ENCODE results near the gene FXYD6.
"Not testable (repeated sequence)": the region's sequence is repeated elsewhere in the genome, so short reads cannot be mapped to it uniquely, and the experiment has no call there.

Gene FXYD6

DNA sequence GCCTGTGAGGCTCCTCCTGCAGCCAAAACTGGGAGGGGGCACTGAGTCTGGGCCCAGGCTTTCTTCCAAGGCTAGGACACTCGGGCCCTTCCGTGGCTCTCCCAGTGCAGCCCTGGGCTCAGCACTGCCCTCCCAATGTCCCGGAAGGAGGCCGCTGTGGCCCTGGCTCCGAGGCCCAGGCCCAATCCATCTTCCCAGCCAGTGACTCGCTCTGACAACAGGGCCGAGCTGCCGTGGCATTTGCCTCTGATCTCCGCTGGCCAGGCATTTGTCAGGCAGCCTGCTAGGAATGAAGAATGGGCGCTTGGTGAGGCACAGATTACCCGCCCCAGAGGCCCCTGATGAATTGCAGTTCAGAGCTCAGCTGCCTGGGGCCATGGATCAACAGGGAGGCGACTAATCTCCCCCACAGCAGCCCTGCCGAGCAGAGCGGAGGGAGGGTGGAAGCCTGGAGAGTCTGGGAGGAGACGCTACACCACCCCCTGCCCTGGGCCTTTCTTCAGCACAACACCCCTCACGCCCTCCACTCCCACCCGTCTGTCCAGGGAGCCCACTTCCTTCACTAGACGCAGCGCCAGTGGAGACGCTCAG lies 60.2 kb downstream of the FXYD6 start:
- Mint-ChIP-seq H3K27me3 (ENCODE audit: low read depth) (no peaks in the 10 kb centered on the region), H3K4me3 (peak overlapping the region; percentile 47), H3K4me1 (ENCODE audit: low read depth) (peaks cover 45% of the 10 kb centered on the region), H3K27ac (peak overlapping the region; percentile 94), H3K9me3 (no peaks in the 10 kb centered on the region), H3K36me3 (ENCODE audit: low read depth) (no peaks in the 10 kb centered on the region)
- DNase-seq (ENCODE audit: low spot score) = no peak

DNA sequence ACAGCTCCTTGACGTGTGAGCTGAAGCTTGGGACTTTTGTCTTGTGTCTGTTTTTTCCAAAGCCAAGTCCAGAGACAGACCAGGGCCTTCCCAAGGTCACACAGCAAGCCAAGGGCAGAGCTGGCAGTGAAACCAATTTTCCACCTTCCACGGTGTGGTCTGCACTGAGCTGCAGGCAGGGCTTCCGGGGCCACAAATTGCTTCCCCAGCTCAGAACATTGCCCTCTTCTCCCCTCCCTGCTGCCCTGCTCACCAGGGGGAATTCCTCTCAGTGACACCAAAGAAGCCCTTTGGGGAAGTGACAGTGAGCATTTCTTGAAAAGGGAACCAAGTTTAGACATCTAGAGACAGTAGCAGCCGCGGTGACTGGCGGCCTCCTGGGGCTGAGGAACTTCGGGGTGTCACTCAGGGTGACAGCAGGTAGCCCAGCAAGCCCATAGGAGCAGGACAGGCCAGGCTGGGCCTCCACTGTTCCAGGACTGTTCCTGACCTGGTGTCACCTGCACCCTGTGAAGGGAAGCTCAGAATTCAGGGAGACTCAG lies 61.1 kb downstream of the FXYD6 start:
- Mint-ChIP-seq H3K9me3 (no peaks in the 10 kb centered on the region), H3K27me3 (ENCODE audit: low read depth) (no peaks in the 10 kb centered on the region), H3K27ac (peak overlapping the region; percentile 94), H3K4me1 (ENCODE audit: low read depth) (peaks cover 45% of the 10 kb centered on the region), H3K4me3 (peak overlapping the region; percentile 75), H3K36me3 (ENCODE audit: low read depth) (no peaks in the 10 kb centered on the region)
- DNase-seq (ENCODE audit: low spot score) = peak; percentile 76

DNA sequence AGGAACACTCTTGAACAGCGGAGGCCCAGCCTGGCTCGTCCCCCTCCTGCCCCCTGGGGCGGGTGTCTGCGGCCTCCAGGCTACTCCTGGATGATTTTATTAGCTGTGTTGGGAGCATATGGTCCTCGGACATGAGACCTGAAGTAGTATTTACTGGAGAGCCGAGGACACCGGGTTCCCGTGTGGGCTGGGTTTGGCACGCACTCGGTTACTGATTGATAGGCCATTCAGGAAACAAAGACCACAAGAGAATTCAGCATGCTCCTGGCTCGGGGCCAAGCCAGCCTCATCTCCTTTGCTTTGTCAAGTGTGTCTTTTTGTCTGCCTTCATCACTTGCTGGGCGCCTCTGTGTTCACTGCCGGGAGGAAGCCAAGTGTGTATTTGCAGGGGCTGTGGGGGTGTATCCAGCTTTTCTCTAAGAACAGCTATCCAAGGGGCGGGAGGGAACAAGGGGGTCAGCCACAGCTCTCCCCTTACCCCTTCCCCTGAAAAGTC lies 61.6 kb downstream of the FXYD6 start:
- Mint-ChIP-seq H3K9me3 (no peaks in the 10 kb centered on the region), H3K27me3 (ENCODE audit: low read depth) (peaks cover 1% of the 10 kb centered on the region), H3K4me1 (ENCODE audit: low read depth) (peaks cover 47% of the 10 kb centered on the region), H3K36me3 (ENCODE audit: low read depth) (no peaks in the 10 kb centered on the region), H3K27ac (peak overlapping the region; percentile 94), H3K4me3 (peak overlapping the region; percentile 75)
- peak; percentile 51 for DNase-seq (ENCODE audit: low spot score)

DNA sequence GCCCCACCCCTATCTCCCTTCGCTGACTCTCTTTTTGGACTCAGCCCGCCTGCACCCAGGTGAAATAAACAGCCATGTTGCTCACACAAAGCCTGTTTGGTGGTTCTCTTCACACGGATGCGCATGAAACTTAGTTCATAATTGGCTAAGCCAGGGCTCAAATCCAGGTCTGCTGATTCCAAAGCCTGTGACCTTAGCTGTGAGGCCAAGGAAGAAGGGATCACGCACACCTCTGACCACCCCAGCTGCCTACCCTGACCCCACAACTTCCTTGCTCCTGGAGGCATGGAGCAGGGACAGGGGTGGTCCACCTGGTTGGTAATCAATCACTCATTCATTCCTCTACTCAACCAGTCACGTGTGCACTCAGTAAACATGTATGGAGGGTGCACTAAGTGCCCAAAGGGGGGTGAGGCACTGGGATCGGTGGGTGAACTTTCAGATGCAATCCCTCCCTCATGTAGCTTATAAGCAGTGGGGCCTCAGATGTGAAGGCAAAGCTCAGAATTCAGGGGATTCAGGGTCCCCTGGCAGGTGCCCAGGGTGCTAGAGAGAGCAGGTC lies 62.2 kb downstream of the FXYD6 start:
- Mint-ChIP-seq H3K9me3 (no peaks in the 10 kb centered on the region), H3K27me3 (ENCODE audit: low read depth) (peaks cover 3% of the 10 kb centered on the region), H3K36me3 (ENCODE audit: low read depth) (no peaks in the 10 kb centered on the region), H3K27ac (peak overlapping the region; percentile 94), H3K4me1 (ENCODE audit: low read depth) (peaks cover 51% of the 10 kb centered on the region), H3K4me3 (peak overlapping the region; percentile 75)
- DNase-seq (ENCODE audit: low spot score) = no peak

DNA sequence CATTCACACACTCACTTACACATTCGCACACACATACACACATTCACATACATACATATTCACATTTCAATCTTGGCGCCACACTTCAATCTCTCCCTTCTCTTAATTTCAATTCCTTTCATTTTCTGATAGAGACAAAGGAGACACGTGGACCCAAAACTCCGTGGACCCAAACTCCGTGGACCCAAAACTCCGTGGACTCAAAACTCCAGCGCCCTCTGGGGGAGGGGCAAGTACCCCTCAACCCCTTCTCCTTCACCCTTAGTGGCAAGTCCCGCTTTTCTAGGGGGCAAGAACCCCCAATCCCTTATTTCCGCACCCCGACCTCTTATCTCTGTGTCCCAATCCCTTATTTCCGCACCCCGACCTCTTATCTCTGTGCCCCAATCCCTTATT lies 66.4 kb downstream of the FXYD6 start:
- Mint-ChIP-seq H3K27ac (peak overlapping the region; percentile 2), H3K4me3 (peak overlapping the region; percentile 11), H3K4me1 (ENCODE audit: low read depth) (peaks cover 26% of the 10 kb centered on the region)
- not testable (repeated sequence) for DNase-seq (ENCODE audit: low spot score); H3K27me3 Mint-ChIP-seq (ENCODE audit: low read depth); H3K36me3 Mint-ChIP-seq (ENCODE audit: low read depth); H3K9me3 Mint-ChIP-seq

DNA sequence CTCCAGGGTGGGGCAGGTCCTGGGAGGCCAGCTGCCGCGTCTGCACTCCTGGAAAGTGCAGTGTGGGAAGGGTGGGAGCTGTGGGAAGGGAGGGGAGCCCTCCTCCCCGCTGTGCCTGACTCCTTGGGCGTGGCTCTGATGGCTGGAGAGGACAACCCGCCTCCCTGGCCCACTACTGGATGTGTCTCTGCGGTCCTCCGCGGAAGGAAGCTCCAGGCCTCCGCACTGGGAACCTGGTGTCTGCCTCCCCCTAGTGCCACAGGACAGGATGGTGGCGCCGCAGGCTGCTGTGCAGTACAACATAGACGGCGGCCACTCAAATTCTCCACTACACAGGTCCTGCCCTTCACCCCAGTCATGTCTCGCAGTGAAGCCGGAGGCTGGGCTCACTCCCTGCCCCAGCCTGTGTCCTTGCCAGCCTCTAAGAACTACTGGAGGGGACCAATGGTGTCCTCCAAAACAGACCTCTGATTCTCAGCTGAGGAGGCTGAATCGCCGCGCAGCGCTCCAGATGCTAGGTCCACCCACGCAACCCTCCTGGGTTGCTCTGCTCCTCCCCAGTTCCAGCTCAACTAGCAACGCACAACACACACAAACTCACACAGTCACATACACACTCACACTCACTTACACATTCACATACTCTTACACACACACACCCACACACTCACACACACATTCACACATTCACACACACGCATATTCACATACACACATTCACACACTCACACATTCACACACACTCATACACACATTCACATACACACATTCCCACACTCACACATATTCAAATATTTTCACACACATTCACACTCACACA lies 67.0 kb downstream of the FXYD6 start:
- Mint-ChIP-seq H3K4me1 (ENCODE audit: low read depth) (peaks cover 21% of the 10 kb centered on the region), H3K9me3 (no peaks in the 10 kb centered on the region), H3K4me3 (peak overlapping the region; percentile 11), H3K27me3 (ENCODE audit: low read depth) (peaks cover 6% of the 10 kb centered on the region), H3K36me3 (ENCODE audit: low read depth) (no peaks in the 10 kb centered on the region), H3K27ac (peak overlapping the region; percentile 2)
- DNase-seq (ENCODE audit: low spot score) = peak; percentile 49

DNA sequence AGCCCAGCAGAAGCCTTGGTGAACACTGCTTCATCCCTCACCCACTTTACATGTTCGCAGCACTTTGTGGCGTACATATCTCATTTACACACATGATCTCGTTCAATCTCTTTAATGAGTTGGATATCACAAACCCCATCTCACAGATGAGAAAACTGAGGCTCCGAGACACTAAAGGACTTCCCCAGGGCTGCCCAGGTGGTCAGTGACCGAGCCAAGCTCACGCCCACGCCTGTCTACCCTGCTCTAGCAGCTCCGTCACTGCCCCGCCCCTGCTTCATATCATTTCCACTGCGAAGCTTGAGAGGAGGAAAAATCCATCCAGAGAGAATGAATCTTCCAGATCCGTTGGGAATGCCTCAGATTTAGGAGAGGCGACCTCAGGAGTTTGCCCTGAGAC lies 67.7 kb downstream of the FXYD6 start:
- Mint-ChIP-seq H3K9me3 (no peaks in the 10 kb centered on the region), H3K27ac (no peak overlapping the region), H3K36me3 (ENCODE audit: low read depth) (no peaks in the 10 kb centered on the region), H3K4me1 (ENCODE audit: low read depth) (peaks cover 15% of the 10 kb centered on the region), H3K27me3 (ENCODE audit: low read depth) (peaks cover 6% of the 10 kb centered on the region), H3K4me3 (no peak overlapping the region)
- DNase-seq (ENCODE audit: low spot score) = no peak

DNA sequence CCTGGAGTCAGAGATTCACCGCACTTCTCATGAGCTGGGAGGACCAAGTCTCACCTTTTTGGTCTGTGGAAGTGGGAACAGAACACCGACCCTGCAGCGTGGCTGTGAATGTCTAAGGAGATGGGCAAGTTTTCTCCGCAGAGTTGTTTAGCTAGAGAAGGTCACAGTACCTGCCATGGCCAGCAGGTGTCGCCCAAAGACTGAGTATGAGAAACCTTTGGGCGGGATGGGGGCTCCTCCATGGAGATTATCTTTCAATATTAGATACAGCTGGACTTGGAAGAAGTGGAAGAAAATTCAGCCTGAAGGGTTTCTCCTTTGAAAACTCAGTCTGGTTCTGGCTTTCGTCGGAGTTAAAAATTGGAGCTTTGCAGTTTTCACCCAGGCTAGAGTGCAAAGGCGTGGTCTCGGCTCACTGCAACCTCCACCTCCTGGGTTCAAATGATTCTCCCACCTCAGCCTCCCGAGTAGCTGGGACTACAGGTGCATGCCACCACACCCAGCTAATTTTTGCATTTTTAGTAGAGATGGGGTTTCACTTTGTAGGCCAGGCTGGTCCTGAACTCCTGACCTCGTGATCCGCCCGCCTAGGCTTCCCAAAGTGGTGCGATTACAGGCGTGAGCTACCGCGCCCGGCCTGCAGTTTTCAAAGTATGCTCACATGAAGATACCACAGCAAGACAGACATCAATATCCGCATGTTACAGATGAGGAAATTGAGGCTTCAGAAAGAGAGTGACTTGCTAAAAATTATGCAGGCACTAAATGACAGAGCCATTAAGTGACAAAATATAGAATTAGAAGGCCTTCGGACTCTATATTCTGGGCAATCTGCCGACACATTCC lies 68.8 kb downstream of the FXYD6 start:
- Mint-ChIP-seq H3K27ac (no peak overlapping the region), H3K36me3 (ENCODE audit: low read depth) (no peaks in the 10 kb centered on the region), H3K27me3 (ENCODE audit: low read depth) (peaks cover 9% of the 10 kb centered on the region), H3K9me3 (no peaks in the 10 kb centered on the region), H3K4me3 (no peak overlapping the region), H3K4me1 (ENCODE audit: low read depth) (peaks cover 11% of the 10 kb centered on the region)
- DNase-seq (ENCODE audit: low spot score) = peak; percentile 54

DNA sequence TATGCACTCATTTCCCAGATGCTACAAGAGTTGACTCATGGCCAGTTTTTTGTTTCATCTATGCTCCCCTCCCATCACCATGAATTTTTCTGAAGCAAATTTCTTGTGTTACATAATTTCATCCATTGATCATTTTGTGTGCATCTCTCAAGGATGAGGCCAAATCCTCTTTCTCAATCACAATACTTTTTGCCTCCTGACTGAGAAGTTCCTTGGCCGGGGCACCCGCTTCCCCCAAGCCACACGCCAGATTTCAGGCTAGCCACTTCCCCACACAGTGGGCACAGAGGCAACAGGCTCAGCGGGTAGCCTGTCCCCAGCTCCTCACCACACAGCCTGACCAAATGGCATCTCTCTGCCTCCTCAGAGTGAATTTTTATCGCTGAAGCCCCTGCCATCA lies 69.6 kb downstream of the FXYD6 start:
- Mint-ChIP-seq H3K27ac (no peak overlapping the region), H3K27me3 (ENCODE audit: low read depth) (peaks cover 9% of the 10 kb centered on the region), H3K36me3 (ENCODE audit: low read depth) (no peaks in the 10 kb centered on the region), H3K4me3 (no peak overlapping the region), H3K9me3 (no peaks in the 10 kb centered on the region), H3K4me1 (ENCODE audit: low read depth) (peaks cover 11% of the 10 kb centered on the region)
- DNase-seq (ENCODE audit: low spot score) = no peak

DNA sequence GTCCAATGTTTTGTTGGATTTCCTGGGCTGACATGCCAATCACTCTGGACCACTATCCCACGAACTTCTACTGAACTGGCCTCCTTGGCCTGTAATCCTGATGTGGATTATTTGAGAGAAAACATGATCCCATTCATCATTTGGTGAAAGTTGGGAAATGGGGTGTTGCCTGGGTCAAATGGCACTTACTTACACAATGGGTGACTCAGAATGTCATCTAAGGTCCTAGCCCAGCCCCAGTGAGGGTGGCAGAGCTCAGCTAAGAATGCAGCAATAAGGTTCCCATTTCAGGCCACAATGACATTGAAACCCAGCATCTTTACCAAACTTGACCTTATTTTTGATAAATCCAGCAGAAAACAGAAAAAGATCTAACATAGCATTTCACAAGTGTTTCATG lies 71.4 kb downstream of the FXYD6 start:
- no peaks in the 10 kb centered on the region for H3K36me3 Mint-ChIP-seq (ENCODE audit: low read depth)
- H3K27ac Mint-ChIP-seq = no peak overlapping the region
- DNase-seq (ENCODE audit: low spot score) = no peak
- peaks cover 11% of the 10 kb centered on the region for H3K4me1 Mint-ChIP-seq (ENCODE audit: low read depth)
- peaks cover 14% of the 10 kb centered on the region for H3K27me3 Mint-ChIP-seq (ENCODE audit: low read depth)
- H3K4me3 Mint-ChIP-seq = no peak overlapping the region
- no peaks in the 10 kb centered on the region for H3K9me3 Mint-ChIP-seq

DNA sequence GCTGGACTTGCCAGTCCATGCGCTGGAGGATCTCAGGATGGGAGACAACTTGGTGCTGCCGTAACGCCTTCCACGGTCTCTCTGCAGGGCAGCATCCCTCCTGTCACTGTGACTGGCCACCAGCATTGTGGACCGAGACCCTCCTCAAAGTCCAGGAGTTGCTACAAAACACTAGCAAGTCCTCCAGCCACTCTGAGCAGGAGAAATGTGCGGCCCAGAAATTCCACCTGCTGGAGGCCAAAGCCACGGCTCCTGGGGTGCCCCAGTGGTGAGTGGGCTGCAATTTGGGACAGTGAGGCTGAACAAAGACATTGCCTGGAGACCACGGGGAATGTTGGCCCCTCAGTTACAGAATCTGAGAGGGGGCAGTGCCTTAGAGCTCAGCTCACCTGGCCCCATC lies 72.6 kb downstream of the FXYD6 start:
- Mint-ChIP-seq H3K36me3 (ENCODE audit: low read depth) (no peaks in the 10 kb centered on the region), H3K9me3 (no peaks in the 10 kb centered on the region), H3K4me1 (ENCODE audit: low read depth) (peaks cover 4% of the 10 kb centered on the region), H3K4me3 (no peak overlapping the region), H3K27ac (no peak overlapping the region), H3K27me3 (ENCODE audit: low read depth) (peaks cover 22% of the 10 kb centered on the region)
- DNase-seq (ENCODE audit: low spot score) = no peak

DNA sequence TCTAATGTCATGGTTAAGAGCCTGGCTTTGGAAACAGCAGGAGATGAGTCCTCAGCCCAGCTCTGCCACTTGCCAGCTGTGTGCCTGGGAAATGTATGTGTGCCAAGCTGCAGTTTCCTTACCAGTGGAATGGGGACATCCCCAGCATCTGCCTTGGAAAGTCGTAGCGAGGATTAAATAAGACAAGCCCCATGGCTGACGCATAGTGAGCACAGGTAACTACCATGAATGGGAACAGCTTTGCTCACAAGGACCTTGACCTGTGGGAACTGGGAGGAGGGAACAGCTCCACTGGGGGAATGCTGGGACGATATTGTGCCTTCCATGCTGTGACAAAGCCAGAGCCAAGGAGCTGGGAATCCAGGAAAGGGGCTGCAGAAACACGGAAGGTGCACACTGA lies 76.8 kb downstream of the FXYD6 start:
- Mint-ChIP-seq H3K36me3 (ENCODE audit: low read depth) (no peaks in the 10 kb centered on the region), H3K27ac (no peak overlapping the region), H3K4me1 (ENCODE audit: low read depth) (no peaks in the 10 kb centered on the region), H3K27me3 (ENCODE audit: low read depth) (peaks cover 51% of the 10 kb centered on the region), H3K4me3 (no peak overlapping the region), H3K9me3 (no peaks in the 10 kb centered on the region)
- DNase-seq (ENCODE audit: low spot score) = no peak

DNA sequence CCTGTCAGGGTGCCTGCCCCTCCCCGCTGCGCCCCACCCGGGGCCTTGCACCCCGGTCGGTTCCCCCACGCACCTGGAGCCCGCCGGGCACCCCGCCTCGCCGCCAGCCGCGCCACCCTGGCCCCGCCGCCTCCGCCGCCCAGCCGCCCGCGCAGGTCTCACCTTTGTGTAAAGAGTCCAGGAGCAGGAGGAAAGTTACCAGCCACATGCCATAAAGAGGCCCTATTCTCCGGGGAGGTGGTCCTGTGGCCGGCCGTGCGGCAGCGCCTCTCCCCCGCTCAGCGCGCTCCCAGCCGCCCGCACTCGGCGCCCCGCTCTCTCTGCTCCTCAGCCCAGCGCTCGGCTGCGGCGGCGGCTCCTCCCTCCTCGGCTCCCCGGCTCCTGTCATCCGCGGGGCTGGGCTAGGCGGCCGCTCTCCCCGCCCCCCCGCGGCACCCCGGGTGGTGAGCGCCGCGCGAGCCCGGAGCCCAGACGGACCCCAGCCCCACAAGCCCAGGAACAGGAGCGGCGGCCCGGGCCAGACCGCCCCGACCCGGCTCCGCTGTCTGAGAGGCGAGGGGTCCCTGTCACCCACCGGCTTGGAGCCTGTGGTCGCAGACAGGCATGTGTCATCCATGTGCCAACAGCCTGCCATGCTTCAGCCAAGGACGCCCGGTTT lies 79.5 kb downstream of the FXYD6 start, which contains the start of gene DSCAML1:
Gene DSCAML1, minus strand, starts transcription at position 345 of the 658 bp plus-strand sequence. Its CDS starts 137 bp downstream, at position 208.
- H3K4me3 Mint-ChIP-seq = peak within 1 kb of the TSS; percentile 33
- no peaks in the 10 kb centered on the region for H3K9me3 Mint-ChIP-seq
- peaks cover 59% of the 10 kb centered on the region for H3K27me3 Mint-ChIP-seq (ENCODE audit: low read depth)
- no peaks in the 10 kb centered on the region for H3K36me3 Mint-ChIP-seq (ENCODE audit: low read depth)
- no peak within 1 kb of the TSS for H3K27ac Mint-ChIP-seq
- H3K4me1 Mint-ChIP-seq (ENCODE audit: low read depth) = no peaks in the 10 kb centered on the region
- DNase-seq (ENCODE audit: low spot score) = no peak
